ENCODE results near the gene SNX14.

The SNX14 gene

DNA sequence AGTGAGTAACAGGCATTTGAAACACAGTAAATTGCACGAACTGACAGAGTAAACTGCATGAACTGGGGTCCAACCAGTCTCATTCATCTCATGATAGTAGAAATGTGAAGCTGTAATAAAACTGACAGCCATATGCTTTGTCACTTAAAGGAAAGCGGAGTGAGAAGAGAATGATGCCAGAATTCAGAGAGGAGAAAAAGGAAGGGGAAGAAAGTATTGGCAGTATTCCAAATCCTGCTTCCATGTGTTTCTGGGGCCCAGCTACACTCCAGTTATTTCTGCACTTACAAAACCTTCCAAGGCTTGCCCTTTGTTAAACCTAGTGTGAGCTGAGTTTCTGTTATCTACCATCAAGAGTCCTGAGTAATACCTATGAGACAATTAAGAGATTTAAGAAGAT, 17.2 kb downstream of the SNX14 start:
- H3K27ac ChIP-seq (ENCODE audit: low read depth, low read length) = no peak overlapping the region
- H3K4me1 ChIP-seq (ENCODE audit: control insufficient read depth, low read length) = no peaks in the 10 kb centered on the region
- H3K9me2 ChIP-seq (replicated peaks; ENCODE audit: control insufficient read depth, low read length) = no peaks in the 10 kb centered on the region
- H4K20me1 ChIP-seq (ENCODE audit: control insufficient read depth, insufficient read depth, low read depth, low read length) = no peaks in the 10 kb centered on the region
- H3K36me3 ChIP-seq (ENCODE audit: control insufficient read depth, low read length) = peaks cover 17% of the 10 kb centered on the region
- no peak overlapping the region for H3K4me2 ChIP-seq (ENCODE audit: low read length)
- H3K4me3 ChIP-seq (ENCODE audit: low read length) = no peak overlapping the region
- H3K79me2 ChIP-seq (ENCODE audit: control insufficient read depth, low read length) = peaks cover 81% of the 10 kb centered on the region
- no peaks in the 10 kb centered on the region for H3F3A ChIP-seq (ENCODE audit: control insufficient read depth, insufficient read depth)
- H3K9me3 ChIP-seq (ENCODE audit: control insufficient read depth, insufficient read depth, low read length) = no peaks in the 10 kb centered on the region
- H3K27me3 ChIP-seq (ENCODE audit: control insufficient read depth, low read length) = no peaks in the 10 kb centered on the region
- TF ChIP-seq, protein P1, sequence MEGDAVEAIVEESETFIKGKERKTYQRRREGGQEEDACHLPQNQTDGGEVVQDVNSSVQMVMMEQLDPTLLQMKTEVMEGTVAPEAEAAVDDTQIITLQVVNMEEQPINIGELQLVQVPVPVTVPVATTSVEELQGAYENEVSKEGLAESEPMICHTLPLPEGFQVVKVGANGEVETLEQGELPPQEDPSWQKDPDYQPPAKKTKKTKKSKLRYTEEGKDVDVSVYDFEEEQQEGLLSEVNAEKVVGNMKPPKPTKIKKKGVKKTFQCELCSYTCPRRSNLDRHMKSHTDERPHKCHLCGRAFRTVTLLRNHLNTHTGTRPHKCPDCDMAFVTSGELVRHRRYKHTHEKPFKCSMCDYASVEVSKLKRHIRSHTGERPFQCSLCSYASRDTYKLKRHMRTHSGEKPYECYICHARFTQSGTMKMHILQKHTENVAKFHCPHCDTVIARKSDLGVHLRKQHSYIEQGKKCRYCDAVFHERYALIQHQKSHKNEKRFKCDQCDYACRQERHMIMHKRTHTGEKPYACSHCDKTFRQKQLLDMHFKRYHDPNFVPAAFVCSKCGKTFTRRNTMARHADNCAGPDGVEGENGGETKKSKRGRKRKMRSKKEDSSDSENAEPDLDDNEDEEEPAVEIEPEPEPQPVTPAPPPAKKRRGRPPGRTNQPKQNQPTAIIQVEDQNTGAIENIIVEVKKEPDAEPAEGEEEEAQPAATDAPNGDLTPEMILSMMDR (IDR thresholded peaks at IDR 0.05; ENCODE audit: low read depth, low read length, poor library complexity, severe bottlenecking) = no peak
- no peak for TF ChIP-seq EZH2phosphoT487 (IDR thresholded peaks at IDR 0.05; ENCODE audit: borderline replicate concordance, low read length)

DNA sequence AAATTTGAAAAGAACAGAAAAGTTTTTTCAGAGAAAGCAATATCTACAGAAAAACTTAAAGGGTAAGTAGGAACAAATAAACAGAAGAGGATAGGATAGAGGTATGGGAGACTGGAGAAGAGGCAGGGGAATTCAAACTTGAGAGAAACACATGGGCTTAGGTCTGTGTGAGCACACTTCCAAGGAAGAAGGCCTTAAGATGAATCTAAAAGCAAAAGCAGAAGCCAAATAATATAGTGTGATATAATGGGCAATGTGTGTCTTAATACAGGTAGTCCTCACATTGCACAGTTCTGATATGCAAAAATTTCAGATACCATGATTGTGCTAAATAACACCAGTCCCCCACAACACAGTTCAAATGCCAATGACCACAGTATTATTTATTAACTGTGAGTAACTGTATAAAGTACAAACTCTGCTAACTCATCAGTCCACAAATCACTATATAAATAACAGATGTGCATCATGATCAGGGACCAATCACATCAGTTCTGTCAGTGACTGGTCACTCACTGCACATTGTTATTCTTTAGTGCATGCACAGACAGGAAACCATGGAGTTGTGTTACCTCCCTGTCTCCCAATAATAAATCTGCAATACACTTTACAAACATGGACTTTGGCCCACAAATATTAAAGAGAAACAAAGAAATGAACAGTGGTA, 18.6 kb downstream of the SNX14 start:
- Histone ChIP-seq H3K9me3 (ENCODE audit: control insufficient read depth, insufficient read depth, low read length) (no peaks in the 10 kb centered on the region), H3K27ac (ENCODE audit: low read depth, low read length) (no peak overlapping the region), H3K9me2 (replicated peaks; ENCODE audit: control insufficient read depth, low read length) (no peaks in the 10 kb centered on the region), H3K4me1 (ENCODE audit: control insufficient read depth, low read length) (no peaks in the 10 kb centered on the region), H3F3A (ENCODE audit: control insufficient read depth, insufficient read depth) (no peaks in the 10 kb centered on the region), H3K79me2 (ENCODE audit: control insufficient read depth, low read length) (peaks cover 67% of the 10 kb centered on the region), H3K27me3 (ENCODE audit: control insufficient read depth, low read length) (no peaks in the 10 kb centered on the region), H3K4me2 (ENCODE audit: low read length) (no peak overlapping the region), H3K4me3 (ENCODE audit: low read length) (no peak overlapping the region), H3K36me3 (ENCODE audit: control insufficient read depth, low read length) (peaks cover 18% of the 10 kb centered on the region), H4K20me1 (ENCODE audit: control insufficient read depth, insufficient read depth, low read depth, low read length) (no peaks in the 10 kb centered on the region)
- TF ChIP-seq, protein P1 (IDR thresholded peaks at IDR 0.05; ENCODE audit: low read depth, low read length, poor library complexity, severe bottlenecking) = no peak
- no peak for TF ChIP-seq EZH2phosphoT487 (IDR thresholded peaks at IDR 0.05; ENCODE audit: borderline replicate concordance, low read length)

DNA sequence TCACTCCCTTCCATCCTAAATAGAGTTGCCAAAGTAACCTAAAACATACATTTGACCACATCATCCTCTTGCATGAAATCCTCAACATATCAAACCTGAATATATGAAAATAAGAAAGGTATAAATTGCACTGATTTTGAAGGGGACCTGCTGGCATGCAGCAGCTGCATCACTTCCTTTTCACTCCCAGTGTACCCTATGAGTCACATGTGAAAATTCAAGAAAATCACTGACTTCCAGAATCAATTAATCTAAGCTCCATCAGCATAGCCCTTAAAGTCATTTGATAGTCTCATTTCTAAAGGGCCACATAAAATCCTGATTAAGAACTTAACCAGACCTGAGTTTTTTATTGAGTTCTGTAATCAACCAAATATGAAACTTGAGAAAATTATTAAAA, 24.3 kb downstream of the SNX14 start:
- TF ChIP-seq, protein P1 (IDR thresholded peaks at IDR 0.05; ENCODE audit: low read depth, low read length, poor library complexity, severe bottlenecking) = no peak
- TF ChIP-seq EZH2phosphoT487 (IDR thresholded peaks at IDR 0.05; ENCODE audit: borderline replicate concordance, low read length) = no peak
- Histone ChIP-seq H3K4me2 (ENCODE audit: low read length) (no peak overlapping the region), H3K27ac (ENCODE audit: low read depth, low read length) (no peak overlapping the region), H3F3A (ENCODE audit: control insufficient read depth, insufficient read depth) (0 out of 2 replicates have a peak, but pooled peaks cover 2% of the 10 kb centered on the region), H3K27me3 (ENCODE audit: control insufficient read depth, low read length) (no peaks in the 10 kb centered on the region), H3K79me2 (ENCODE audit: control insufficient read depth, low read length) (peaks cover 12% of the 10 kb centered on the region), H3K36me3 (ENCODE audit: control insufficient read depth, low read length) (peaks cover 51% of the 10 kb centered on the region), H3K9me3 (ENCODE audit: control insufficient read depth, insufficient read depth, low read length) (no peaks in the 10 kb centered on the region), H4K20me1 (ENCODE audit: control insufficient read depth, insufficient read depth, low read depth, low read length) (no peaks in the 10 kb centered on the region), H3K9me2 (replicated peaks; ENCODE audit: control insufficient read depth, low read length) (no peaks in the 10 kb centered on the region), H3K4me3 (ENCODE audit: low read length) (no peak overlapping the region), H3K4me1 (ENCODE audit: control insufficient read depth, low read length) (no peaks in the 10 kb centered on the region)
